Measurements from ENCODE around the gene LSM3. TPM values are rescaled to one million over a fixed set of nuclear protein-coding genes. Genes with fewer than 3 reads are reported as not detected.

LSM3 gene
- total and polyA plus RNA-seq, 4 donors: 6.4 to 10.3 (median 9.9) TPM

- WGBS, 2 donors: 76 to 84% methylated on average over 5 of the region's 5 CpGs
- Histone ChIP-seq H3K27me3 (ENCODE audit: control insufficient read depth in 3 of 3, insufficient read depth in 3 of 3, low read length in 2 of 3) (no peaks in the 10 kb centered on the region), H3K27ac (ENCODE audit: low read depth in 1 of 2, low read length in 1 of 2) (no peak overlapping the region), H3K9ac (ENCODE audit: insufficient read depth in 1 of 2, low read length in 2 of 2) (no peak overlapping the region), H3K36me3 (ENCODE audit: control insufficient read depth in 4 of 4, insufficient read depth in 4 of 4, low read length in 4 of 4) (no peaks in the 10 kb centered on the region), H3K4me1 (ENCODE audit: control insufficient read depth in 5 of 5, insufficient read depth in 5 of 5, low read length in 5 of 5) (peaks cover 8 to 26% (median 17%) of the 10 kb centered on the region in 5 donors), H3K9me3 (ENCODE audit: control insufficient read depth in 4 of 4, insufficient read depth in 3 of 4, low read length in 3 of 4) (peaks cover 0 to 2% (median 0%) of the 10 kb centered on the region in 4 donors), H3K4me3 (no peak overlapping the region)
- DNase-seq: no peak
- TF ChIP-seq, protein P1, sequence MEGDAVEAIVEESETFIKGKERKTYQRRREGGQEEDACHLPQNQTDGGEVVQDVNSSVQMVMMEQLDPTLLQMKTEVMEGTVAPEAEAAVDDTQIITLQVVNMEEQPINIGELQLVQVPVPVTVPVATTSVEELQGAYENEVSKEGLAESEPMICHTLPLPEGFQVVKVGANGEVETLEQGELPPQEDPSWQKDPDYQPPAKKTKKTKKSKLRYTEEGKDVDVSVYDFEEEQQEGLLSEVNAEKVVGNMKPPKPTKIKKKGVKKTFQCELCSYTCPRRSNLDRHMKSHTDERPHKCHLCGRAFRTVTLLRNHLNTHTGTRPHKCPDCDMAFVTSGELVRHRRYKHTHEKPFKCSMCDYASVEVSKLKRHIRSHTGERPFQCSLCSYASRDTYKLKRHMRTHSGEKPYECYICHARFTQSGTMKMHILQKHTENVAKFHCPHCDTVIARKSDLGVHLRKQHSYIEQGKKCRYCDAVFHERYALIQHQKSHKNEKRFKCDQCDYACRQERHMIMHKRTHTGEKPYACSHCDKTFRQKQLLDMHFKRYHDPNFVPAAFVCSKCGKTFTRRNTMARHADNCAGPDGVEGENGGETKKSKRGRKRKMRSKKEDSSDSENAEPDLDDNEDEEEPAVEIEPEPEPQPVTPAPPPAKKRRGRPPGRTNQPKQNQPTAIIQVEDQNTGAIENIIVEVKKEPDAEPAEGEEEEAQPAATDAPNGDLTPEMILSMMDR (IDR thresholded peaks at IDR 0.05; ENCODE audit: control extremely low read depth, extremely low read depth): no peak
- no peak for ATAC-seq (ENCODE audit: insufficient read depth, low FRiP score)
These were observed 52.1 kb downstream of the LSM3 start for GRCh38 chr3:14230729-14231128.

- Histone ChIP-seq H3K4me3 (no peak overlapping the region), H3K36me3 (ENCODE audit: control insufficient read depth in 4 of 4, insufficient read depth in 4 of 4, low read length in 4 of 4) (no peaks in the 10 kb centered on the region), H3K4me1 (ENCODE audit: control insufficient read depth in 5 of 5, insufficient read depth in 5 of 5, low read length in 5 of 5) (peaks cover 9 to 33% (median 12%) of the 10 kb centered on the region in 5 donors), H3K9me3 (ENCODE audit: control insufficient read depth in 4 of 4, insufficient read depth in 3 of 4, low read length in 3 of 4) (peaks cover 0 to 2% (median 0%) of the 10 kb centered on the region in 4 donors), H3K27me3 (ENCODE audit: control insufficient read depth in 3 of 3, insufficient read depth in 3 of 3, low read length in 2 of 3) (no peaks in the 10 kb centered on the region), H3K27ac (ENCODE audit: low read depth in 1 of 2, low read length in 1 of 2) (peak overlapping the region in 1 of 2 donors; percentile 74), H3K9ac (ENCODE audit: insufficient read depth in 1 of 2, low read length in 2 of 2) (no peak overlapping the region)
- no peak for ATAC-seq (ENCODE audit: insufficient read depth, low FRiP score)
- TF ChIP-seq, protein P1 (IDR thresholded peaks at IDR 0.05; ENCODE audit: control extremely low read depth, extremely low read depth): no peak
- no peak for DNase-seq
- 71 to 86% methylated on average over 9 of the region's 9 CpGs for WGBS, 2 donors
These were observed 52.8 kb downstream of the LSM3 start for GRCh38 chr3:14231145-14231990.

- no peak for ATAC-seq (ENCODE audit: insufficient read depth, low FRiP score)
These were observed 53.4 kb downstream of the LSM3 start for GRCh38 chr3:14231998-14232501.

More at GRCh38 chr3:14231998-14232501, 53.4 kb downstream of the LSM3 start:
- no peak for DNase-seq
- Histone ChIP-seq H3K9ac (ENCODE audit: insufficient read depth in 1 of 2, low read length in 2 of 2) (no peak overlapping the region), H3K9me3 (ENCODE audit: control insufficient read depth in 4 of 4, insufficient read depth in 3 of 4, low read length in 3 of 4) (peaks cover 0 to 2% (median 0%) of the 10 kb centered on the region in 4 donors), H3K4me3 (no peak overlapping the region), H3K27me3 (ENCODE audit: control insufficient read depth in 3 of 3, insufficient read depth in 3 of 3, low read length in 2 of 3) (no peaks in the 10 kb centered on the region), H3K36me3 (ENCODE audit: control insufficient read depth in 4 of 4, insufficient read depth in 4 of 4, low read length in 4 of 4) (no peaks in the 10 kb centered on the region), H3K4me1 (ENCODE audit: control insufficient read depth in 5 of 5, insufficient read depth in 5 of 5, low read length in 5 of 5) (peaks cover 8 to 39% (median 12%) of the 10 kb centered on the region in 5 donors), H3K27ac (ENCODE audit: low read depth in 1 of 2, low read length in 1 of 2) (peak overlapping the region in 1 of 2 donors; percentile 74)
- WGBS, 2 donors: 56 to 57% methylated on average over 4 of the region's 4 CpGs
- TF ChIP-seq, protein P1 (IDR thresholded peaks at IDR 0.05; ENCODE audit: control extremely low read depth, extremely low read depth): no peak

Data from lung (tissue), 12 donors.